Muscle layer of duodenum (tissue), 2 donors: Measurements from ENCODE around the gene ACOXL.

ENCODE experiments used
- H3K27ac ChIP-seq: one replicate; pipeline ENCODE4 v1.7.0; 2013; ENCODE audit warnings: mild to moderate bottlenecking, low read length
- H3K27me3 ChIP-seq: one replicate; pipeline ENCODE4 v1.7.0; 2013; ENCODE audit warnings: low read depth, mild to moderate bottlenecking, control low read depth, low read length
- H3K36me3 ChIP-seq, 2 donors: one replicate each; pipeline ENCODE4 v1.7.0; 2013; ENCODE audit warnings: low read length in 2 of 2, control low read depth in 1 of 2, mild to moderate bottlenecking in 1 of 2; ENCODE audit not compliant: insufficient read depth in 2 of 2, control insufficient read depth in 1 of 2
- H3K4me1 ChIP-seq, 2 donors: one replicate each; pipeline ENCODE4 v1.7.0; 2013; ENCODE audit warnings: low read length in 2 of 2, mild to moderate bottlenecking in 2 of 2, control low read depth in 1 of 2, moderate library complexity in 1 of 2; ENCODE audit not compliant: insufficient read depth in 2 of 2, control insufficient read depth in 1 of 2
- H3K4me3 ChIP-seq, 2 donors: one replicate each; pipeline ENCODE4 v1.7.0; 2013; ENCODE audit warnings: low read length in 2 of 2, low read depth in 1 of 2, mild to moderate bottlenecking in 1 of 2
- H3K9me3 ChIP-seq, 2 donors: one replicate each; pipeline ENCODE4 v1.7.0; 2013; ENCODE audit warnings: low read length in 2 of 2, control low read depth in 1 of 2, mild to moderate bottlenecking in 1 of 2; ENCODE audit not compliant: control insufficient read depth in 1 of 2
- donor health status: healthy.

The ACOXL gene

GRCh38 chr2:110864176-110864575 is 131.8 kb downstream of the ACOXL start:
- no peaks in the 10 kb centered on the region for H3K36me3 ChIP-seq
- H3K9me3 ChIP-seq: no peaks in the 10 kb centered on the region
- no peaks in the 10 kb centered on the region for H3K27me3 ChIP-seq
- no peaks in the 10 kb centered on the region for H3K4me1 ChIP-seq
- no peak overlapping the region for H3K4me3 ChIP-seq
- H3K27ac ChIP-seq: no peak overlapping the region

- H3K4me1 ChIP-seq: no peaks in the 10 kb centered on the region
- no peaks in the 10 kb centered on the region for H3K27me3 ChIP-seq
- no peak overlapping the region for H3K27ac ChIP-seq
- H3K9me3 ChIP-seq: no peaks in the 10 kb centered on the region
- no peak overlapping the region for H3K4me3 ChIP-seq
- H3K36me3 ChIP-seq: no peaks in the 10 kb centered on the region
These were observed 132.4 kb downstream of the ACOXL start for GRCh38 chr2:110864731-110865130.

- Histone ChIP-seq H3K4me3 (no peak overlapping the region), H3K9me3 (no peaks in the 10 kb centered on the region), H3K27ac (no peak overlapping the region), H3K4me1 (no peaks in the 10 kb centered on the region), H3K36me3 (no peaks in the 10 kb centered on the region), H3K27me3 (no peaks in the 10 kb centered on the region)
These were observed 132.8 kb downstream of the ACOXL start for GRCh38 chr2:110865188-110865587.

GRCh38 chr2:110866045-110866444 is 133.7 kb downstream of the ACOXL start:
- no peak overlapping the region for H3K27ac ChIP-seq
- no peaks in the 10 kb centered on the region for H3K4me1 ChIP-seq
- H3K27me3 ChIP-seq: no peaks in the 10 kb centered on the region
- H3K4me3 ChIP-seq: no peak overlapping the region
- H3K9me3 ChIP-seq: no peaks in the 10 kb centered on the region
- no peaks in the 10 kb centered on the region for H3K36me3 ChIP-seq

GRCh38 chr2:110866466-110866865 is 134.1 kb downstream of the ACOXL start:
- Histone ChIP-seq H3K4me1 (no peaks in the 10 kb centered on the region), H3K4me3 (no peak overlapping the region), H3K27ac (no peak overlapping the region), H3K36me3 (no peaks in the 10 kb centered on the region), H3K27me3 (no peaks in the 10 kb centered on the region), H3K9me3 (no peaks in the 10 kb centered on the region)

- no peaks in the 10 kb centered on the region for H3K4me1 ChIP-seq
- no peak overlapping the region for H3K27ac ChIP-seq
- H3K36me3 ChIP-seq: no peaks in the 10 kb centered on the region
- no peaks in the 10 kb centered on the region for H3K9me3 ChIP-seq
- no peaks in the 10 kb centered on the region for H3K27me3 ChIP-seq
- H3K4me3 ChIP-seq: no peak overlapping the region
These were observed 134.7 kb downstream of the ACOXL start for GRCh38 chr2:110867078-110867477.

- no peak overlapping the region for H3K4me3 ChIP-seq
- H3K36me3 ChIP-seq: no peaks in the 10 kb centered on the region
- no peaks in the 10 kb centered on the region for H3K27me3 ChIP-seq
- H3K27ac ChIP-seq: no peak overlapping the region
- no peaks in the 10 kb centered on the region for H3K9me3 ChIP-seq
- no peaks in the 10 kb centered on the region for H3K4me1 ChIP-seq
These were observed 136.6 kb downstream of the ACOXL start for GRCh38 chr2:110868971-110869370.

- H3K9me3 ChIP-seq: no peaks in the 10 kb centered on the region
- H3K4me3 ChIP-seq: no peak overlapping the region
- H3K27ac ChIP-seq: no peak overlapping the region
- H3K4me1 ChIP-seq: no peaks in the 10 kb centered on the region
- no peaks in the 10 kb centered on the region for H3K27me3 ChIP-seq
- H3K36me3 ChIP-seq: no peaks in the 10 kb centered on the region
These were observed 137.4 kb downstream of the ACOXL start for GRCh38 chr2:110869472-110870446.

- Histone ChIP-seq H3K9me3 (no peaks in the 10 kb centered on the region), H3K36me3 (no peaks in the 10 kb centered on the region), H3K27ac (no peak overlapping the region), H3K4me1 (no peaks in the 10 kb centered on the region), H3K27me3 (no peaks in the 10 kb centered on the region), H3K4me3 (no peak overlapping the region)
These were observed 138.2 kb downstream of the ACOXL start for GRCh38 chr2:110870545-110870944.

GRCh38 chr2:110871637-110872036 is 139.3 kb downstream of the ACOXL start:
- H3K27me3 ChIP-seq: no peaks in the 10 kb centered on the region
- no peaks in the 10 kb centered on the region for H3K36me3 ChIP-seq
- no peaks in the 10 kb centered on the region for H3K4me1 ChIP-seq
- no peak overlapping the region for H3K27ac ChIP-seq
- H3K9me3 ChIP-seq: no peaks in the 10 kb centered on the region
- H3K4me3 ChIP-seq: no peak overlapping the region

GRCh38 chr2:110872521-110872920 is 140.1 kb downstream of the ACOXL start:
- Histone ChIP-seq H3K27me3 (no peaks in the 10 kb centered on the region), H3K36me3 (no peaks in the 10 kb centered on the region), H3K4me3 (no peak overlapping the region), H3K4me1 (no peaks in the 10 kb centered on the region), H3K27ac (no peak overlapping the region), H3K9me3 (no peaks in the 10 kb centered on the region)

GRCh38 chr2:110873056-110873502 is 140.7 kb downstream of the ACOXL start:
- H3K4me1 ChIP-seq: no peaks in the 10 kb centered on the region
- H3K9me3 ChIP-seq: no peaks in the 10 kb centered on the region
- H3K27ac ChIP-seq: no peak overlapping the region
- H3K27me3 ChIP-seq: no peaks in the 10 kb centered on the region
- no peak overlapping the region for H3K4me3 ChIP-seq
- no peaks in the 10 kb centered on the region for H3K36me3 ChIP-seq
